ENCODE results near the gene KCNK7.

KCNK7 gene

DNA sequence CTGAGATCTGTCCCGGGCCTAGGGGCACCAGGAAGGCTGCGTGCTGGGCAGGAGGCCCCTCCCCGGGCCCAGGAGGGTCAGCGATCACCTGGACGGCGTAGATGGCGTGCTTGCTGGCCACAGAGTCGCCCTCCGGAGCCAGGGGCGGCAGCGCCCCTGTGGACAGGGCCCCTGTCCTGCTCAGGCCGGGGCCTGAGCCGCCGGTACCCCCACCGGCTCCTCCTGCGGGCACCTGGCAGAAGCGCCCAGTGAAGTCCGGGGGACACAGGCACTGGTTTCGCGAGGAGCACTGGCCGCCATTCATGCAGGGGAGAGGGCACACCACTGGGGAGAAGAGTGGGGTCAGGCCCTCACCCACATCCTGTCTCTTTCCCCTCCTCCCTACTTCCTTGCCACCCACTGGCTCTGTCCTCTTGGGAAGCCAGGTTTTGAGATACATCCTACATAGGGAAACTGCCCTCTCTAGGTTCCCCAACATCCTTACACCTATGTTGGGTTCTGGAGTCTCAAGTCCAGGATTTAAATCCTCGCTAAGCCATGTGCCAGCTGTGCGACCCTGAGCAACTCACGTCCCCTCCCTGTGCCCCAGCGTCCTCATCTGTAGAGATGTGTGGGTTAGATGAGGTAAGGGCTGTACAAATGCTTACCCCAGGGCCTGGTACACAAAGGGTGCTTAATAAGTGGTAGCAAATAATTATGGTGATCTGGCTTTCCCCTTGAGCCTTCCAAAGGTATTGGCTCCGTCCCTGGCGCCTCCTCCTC lies 41.4 kb downstream of the KCNK7 start:
- DNase-seq = no peak

GRCh38 chr11:65553301-65554001 lies 42.1 kb downstream of the KCNK7 start:
- no peak for DNase-seq

GRCh38 chr11:65552388-65552951 lies 43.1 kb downstream of the KCNK7 start:
- DNase-seq = no peak

GRCh38 chr11:65551572-65552387 lies 43.8 kb downstream of the KCNK7 start:
- DNase-seq = no peak

DNA sequence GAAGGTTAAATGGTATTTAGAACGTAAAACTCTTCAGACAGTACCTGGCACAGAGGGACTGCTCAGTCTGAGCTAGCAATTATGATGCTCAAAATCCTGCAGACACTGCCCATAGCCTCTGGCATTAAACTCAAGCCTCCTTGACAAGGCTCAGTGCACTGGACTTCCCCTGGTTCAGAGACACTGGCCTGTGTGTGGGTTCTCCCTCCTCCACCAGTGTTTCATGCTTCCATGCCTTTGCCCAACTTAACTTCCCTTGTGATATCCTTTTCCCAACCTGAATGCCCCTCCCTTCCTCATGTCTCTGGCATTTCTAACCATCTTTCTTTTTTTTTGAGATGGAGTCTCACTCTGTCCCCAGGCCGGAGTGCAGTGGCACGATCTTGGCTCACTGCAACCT lies 46.5 kb downstream of the KCNK7 start:
- DNase-seq = no peak

DNA sequence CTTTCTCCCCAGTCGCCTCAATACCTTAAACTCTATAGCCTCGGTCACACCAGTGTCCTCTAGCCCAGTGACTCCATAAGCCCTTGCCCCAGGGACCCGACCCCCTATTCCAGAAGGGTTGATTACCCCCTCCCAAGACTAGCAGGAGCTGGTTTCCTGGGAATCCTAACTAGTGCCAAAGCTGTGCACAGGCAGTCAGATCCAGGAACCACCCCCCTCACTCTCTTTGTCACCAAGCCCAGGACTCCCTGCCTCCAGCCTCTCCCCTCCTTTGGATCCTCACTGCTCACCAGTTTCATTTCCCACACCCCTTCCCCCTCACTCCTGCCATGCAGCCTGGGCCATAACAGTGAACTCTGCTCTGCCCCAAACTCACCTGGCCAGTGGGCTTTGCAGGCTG lies 47.2 kb downstream of the KCNK7 start:
- no peak for DNase-seq

- no peak for DNase-seq
These were observed 48.0 kb downstream of the KCNK7 start for GRCh38 chr11:65547446-65548125.

DNA sequence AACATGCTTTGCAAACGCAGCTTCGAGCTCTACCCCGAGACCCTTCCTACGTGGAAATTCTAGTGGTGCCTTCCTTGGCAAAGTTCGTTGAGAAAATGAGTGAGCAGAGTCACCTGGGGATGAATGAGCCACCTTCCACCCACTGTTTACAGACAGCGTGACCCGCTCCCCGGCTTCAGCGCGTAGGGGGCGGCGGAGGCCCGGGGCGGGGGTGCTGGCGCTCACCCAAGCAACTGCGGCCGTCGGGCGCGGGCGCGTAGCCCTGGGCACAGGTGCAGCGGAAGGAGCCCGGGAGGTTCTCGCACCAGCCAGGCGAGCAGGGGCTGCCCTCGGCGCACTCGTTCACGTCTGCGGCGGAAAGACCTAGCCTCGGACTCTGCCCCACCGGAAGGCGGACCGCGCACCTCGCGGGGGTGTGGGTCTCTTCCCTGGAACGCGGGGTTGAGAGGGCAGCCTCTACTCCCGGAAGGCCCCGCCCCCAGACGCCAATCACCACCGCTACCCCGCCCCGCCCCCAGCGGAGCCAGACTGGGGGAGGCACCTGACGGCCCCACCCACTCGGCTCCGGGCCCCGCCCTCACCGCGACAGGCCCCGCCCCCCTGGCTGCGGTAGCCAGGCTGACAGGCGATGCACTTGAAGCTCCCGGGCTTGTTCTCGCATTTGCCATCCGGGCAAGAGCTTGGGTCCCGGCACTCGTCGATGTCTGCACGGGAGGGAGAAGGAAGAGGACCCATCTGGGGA lies 49.2 kb downstream of the KCNK7 start:
- no peak for DNase-seq

GRCh38 chr11:65545853-65546216 lies 49.8 kb downstream of the KCNK7 start:
- DNase-seq = no peak

Measured in T1000 (cell line).